WTC11 (cell line): ENCODE results near the gene TCF7L2. TPM values are rescaled to one million over a fixed set of nuclear protein-coding genes. Genes with fewer than 3 reads are reported as not detected.

Experiments used
- ATAC-seq: fragments of 200-7000 bp; cut with Tn5 transposase; 2 replicates; pipeline ENCODE4 v1.10.0; 2021; ENCODE audit warnings: mild to moderate bottlenecking, moderate library complexity
- CTCF ChIA-PET: fragments of 300-600 bp; sonication (Branson Sonifier 250); formaldehyde crosslinking; loops from one replicate; lab custom pipeline; 2021; ENCODE audit warnings: antibody characterized with exemption; lab: Charles Lee
- POLR2A ChIA-PET: fragments of 350-600 bp; sonication (Branson Sonifier 250); formaldehyde crosslinking; loops from one replicate; lab custom pipeline; 2021; ENCODE audit warnings: antibody characterized with exemption; lab: Charles Lee
- DNase-seq: peaks from one replicate; pipeline ENCODE4 v3.0.0; 2021; ENCODE audit warnings: low spot score
- H3K27ac Mint-ChIP-seq: 2 replicates; pipeline ENCODE4 v1.8.0; 2021; ENCODE audit warnings: mixed read lengths
- H3K27me3 Mint-ChIP-seq: 2 replicates; pipeline ENCODE4 v1.8.0; 2021; ENCODE audit warnings: low read depth, mild to moderate bottlenecking, moderate library complexity, mixed read lengths
- H3K36me3 Mint-ChIP-seq: 2 replicates; pipeline ENCODE4 v1.8.0; 2021; ENCODE audit warnings: mixed read lengths
- H3K4me1 Mint-ChIP-seq: 2 replicates; pipeline ENCODE4 v1.8.0; 2022; ENCODE audit warnings: mixed read lengths
- H3K4me3 Mint-ChIP-seq: 2 replicates; pipeline ENCODE4 v1.8.0; 2021; ENCODE audit warnings: mild to moderate bottlenecking, moderate library complexity, mixed read lengths
- H3K9me3 Mint-ChIP-seq: 2 replicates; pipeline ENCODE4 v1.8.0; 2021; ENCODE audit warnings: mixed read lengths
- ATF2 ChIP-seq: sonication (generic); formaldehyde crosslinking; IDR thresholded peaks from 2 replicates; pipeline ENCODE4 v1.8.1; 2022; ENCODE audit warnings: low read depth, missing genetic modification reagents, borderline replicate concordance
- ERG ChIP-seq: fragments of 250-450 bp; sonication (Bioruptor Pico); IDR thresholded peaks from 2 replicates; pipeline ENCODE4 v1.8.0; 2021; ENCODE audit warnings: mild to moderate bottlenecking
- IRF2 ChIP-seq: sonication (generic); formaldehyde crosslinking; IDR thresholded peaks from 2 replicates; pipeline ENCODE4 v1.8.0; 2022; ENCODE audit warnings: low read depth, missing genetic modification reagents, borderline replicate concordance
- NFYB ChIP-seq: sonication (generic); formaldehyde crosslinking; conservative IDR thresholded peaks from 2 replicates; pipeline ENCODE4 v1.8.0; 2022; ENCODE audit warnings: low read depth, missing genetic modification reagents
- OVOL2 ChIP-seq: fragments of 250-450 bp; sonication (Bioruptor Pico); IDR thresholded peaks from 2 replicates; pipeline ENCODE4 v1.9.0; 2021; ENCODE audit warnings: mild to moderate bottlenecking, borderline replicate concordance
- PRRX2 ChIP-seq: fragments of 250-450 bp; sonication (Bioruptor Pico); IDR thresholded peaks from 2 replicates; pipeline ENCODE4 v1.8.0; 2021; ENCODE audit warnings: mild to moderate bottlenecking
- RELA ChIP-seq: sonication (generic); formaldehyde crosslinking; IDR thresholded peaks from 2 replicates; pipeline ENCODE4 v1.8.1; 2022; ENCODE audit warnings: missing genetic modification reagents, mild to moderate bottlenecking, borderline replicate concordance
- SMAD3 ChIP-seq: sonication (generic); formaldehyde crosslinking; IDR thresholded peaks from 2 replicates; pipeline ENCODE4 v1.8.0; 2022; ENCODE audit warnings: missing genetic modification reagents, mild to moderate bottlenecking, borderline replicate concordance
- ZNF263 ChIP-seq: sonication (generic); formaldehyde crosslinking; IDR thresholded peaks from 2 replicates; pipeline ENCODE4 v1.8.1; 2022; ENCODE audit warnings: low read depth, mild to moderate bottlenecking, moderate library complexity, missing genetic modification reagents
- ZNF317 ChIP-seq: sonication (generic); formaldehyde crosslinking; IDR thresholded peaks from 2 replicates; pipeline ENCODE4 v1.8.1; 2023; ENCODE audit warnings: low read depth, mild to moderate bottlenecking, moderate library complexity, missing genetic modification reagents, borderline replicate concordance
- ZNF416 ChIP-seq: fragments of 250-450 bp; sonication (Bioruptor Pico); IDR thresholded peaks from 2 replicates; pipeline ENCODE4 v1.9.0; 2021; ENCODE audit warnings: mild to moderate bottlenecking, inconsistent platforms
- ZNF512 ChIP-seq: sonication (generic); formaldehyde crosslinking; IDR thresholded peaks from 2 replicates; pipeline ENCODE4 v1.8.1; 2022; ENCODE audit warnings: missing genetic modification reagents, borderline replicate concordance
- total RNA-seq: library from RNA; stranded (reverse); gene quantifications from 3 replicates; pipeline ENCODE4 v1.2.3, GENCODE V29; 2021
- TF ChIP-seq, protein P1 (sequence below): fragments of 250-450 bp; sonication (Bioruptor Pico); IDR thresholded peaks from 2 replicates; pipeline ENCODE4 v1.9.0; 2021; ENCODE audit warnings: mild to moderate bottlenecking
- TF ChIP-seq, protein P2 (sequence below): sonication (generic); formaldehyde crosslinking; IDR thresholded peaks from 2 replicates; pipeline ENCODE4 v1.8.1; 2022; ENCODE audit warnings: mild to moderate bottlenecking, moderate library complexity, missing genetic modification reagents
- TF ChIP-seq, protein P3 (sequence below): fragments of 250-450 bp; sonication (Bioruptor Pico); conservative IDR thresholded peaks from 2 replicates; pipeline ENCODE4 v1.9.0; 2021; ENCODE audit warnings: mild to moderate bottlenecking
- TF ChIP-seq, protein P4 (sequence below): sonication (generic); formaldehyde crosslinking; IDR thresholded peaks from 2 replicates; pipeline ENCODE4 v1.8.0; 2022; ENCODE audit warnings: mild to moderate bottlenecking, missing genetic modification reagents
- TF ChIP-seq, protein P5 (sequence below): fragments of 250-450 bp; sonication (Bioruptor Pico); IDR thresholded peaks from 2 replicates; pipeline ENCODE4 v1.9.0; 2021; ENCODE audit warnings: moderate library complexity, mild to moderate bottlenecking, inconsistent platforms, borderline replicate concordance

The TCF7L2 gene
- total RNA-seq, 1 experiment from 2014 or later = 44.5 TPM

DNA sequence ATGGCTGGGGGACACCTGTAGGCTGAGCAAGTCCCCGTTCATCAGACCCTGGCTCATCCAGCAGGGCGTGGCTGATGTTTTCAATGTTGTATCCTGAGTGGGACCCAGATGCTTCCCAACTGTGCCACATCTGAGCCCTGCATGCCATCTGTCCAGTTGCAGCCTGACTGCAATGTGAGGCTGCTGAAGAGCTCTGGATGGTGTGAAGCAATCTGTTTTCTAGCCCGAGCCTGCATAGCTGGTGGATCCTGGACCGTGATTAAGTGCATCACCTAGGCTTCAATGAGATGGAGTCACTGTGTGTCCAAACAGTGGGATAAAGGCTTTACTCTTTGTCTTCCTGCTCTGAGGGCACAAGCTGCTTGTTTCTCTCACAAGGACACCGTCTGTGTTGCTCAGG, 99.8 kb downstream of the TCF7L2 start:
- CTCF ChIA-PET = no interaction called here
- peak overlapping the region; percentile 89 for H3K27ac Mint-ChIP-seq
- no peak overlapping the region for H3K4me3 Mint-ChIP-seq

GRCh38 chr10:113052076-113052830, 102.2 kb downstream of the TCF7L2 start:
- POLR2A ChIA-PET = no interaction called here
- DNase-seq = no peak
- Mint-ChIP-seq H3K36me3 (peaks cover 5% of the 10 kb centered on the region; the same call in 1 of the 2 replicates), H3K4me3 (no peak overlapping the region), H3K27me3 (no peaks in the 10 kb centered on the region), H3K4me1 (peaks cover 92% of the 10 kb centered on the region), H3K27ac (peak overlapping the region; percentile 80), H3K9me3 (no peaks in the 10 kb centered on the region)
- ATAC-seq = no peak
- CTCF ChIA-PET = interaction anchor here (0.7 to 1.1 kb wide), 4 partner anchors 11 to 1364 kb away, joined by 3 to 5 read pairs (median 4); no protein-coding TSS in a partner anchor
- TF ChIP-seq PRRX2 (CRISPR knock-in tag) (no peak), RELA (no peak), NFYB (CRISPR knock-in tag) (no peak), SMAD3 (CRISPR knock-in tag) (no peak), ATF2 (CRISPR knock-in tag) (no peak), ERG (CRISPR knock-in tag) (no peak)
- TF ChIP-seq, protein P1, sequence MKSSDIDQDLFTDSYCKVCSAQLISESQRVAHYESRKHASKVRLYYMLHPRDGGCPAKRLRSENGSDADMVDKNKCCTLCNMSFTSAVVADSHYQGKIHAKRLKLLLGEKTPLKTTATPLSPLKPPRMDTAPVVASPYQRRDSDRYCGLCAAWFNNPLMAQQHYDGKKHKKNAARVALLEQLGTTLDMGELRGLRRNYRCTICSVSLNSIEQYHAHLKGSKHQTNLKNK (CRISPR knock-in tag) = no peak
- TF ChIP-seq, protein P2, sequence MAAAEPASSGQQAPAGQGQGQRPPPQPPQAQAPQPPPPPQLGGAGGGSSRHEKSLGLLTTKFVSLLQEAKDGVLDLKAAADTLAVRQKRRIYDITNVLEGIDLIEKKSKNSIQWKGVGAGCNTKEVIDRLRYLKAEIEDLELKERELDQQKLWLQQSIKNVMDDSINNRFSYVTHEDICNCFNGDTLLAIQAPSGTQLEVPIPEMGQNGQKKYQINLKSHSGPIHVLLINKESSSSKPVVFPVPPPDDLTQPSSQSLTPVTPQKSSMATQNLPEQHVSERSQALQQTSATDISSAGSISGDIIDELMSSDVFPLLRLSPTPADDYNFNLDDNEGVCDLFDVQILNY (CRISPR knock-in tag) = no peak
- TF ChIP-seq, protein P3, sequence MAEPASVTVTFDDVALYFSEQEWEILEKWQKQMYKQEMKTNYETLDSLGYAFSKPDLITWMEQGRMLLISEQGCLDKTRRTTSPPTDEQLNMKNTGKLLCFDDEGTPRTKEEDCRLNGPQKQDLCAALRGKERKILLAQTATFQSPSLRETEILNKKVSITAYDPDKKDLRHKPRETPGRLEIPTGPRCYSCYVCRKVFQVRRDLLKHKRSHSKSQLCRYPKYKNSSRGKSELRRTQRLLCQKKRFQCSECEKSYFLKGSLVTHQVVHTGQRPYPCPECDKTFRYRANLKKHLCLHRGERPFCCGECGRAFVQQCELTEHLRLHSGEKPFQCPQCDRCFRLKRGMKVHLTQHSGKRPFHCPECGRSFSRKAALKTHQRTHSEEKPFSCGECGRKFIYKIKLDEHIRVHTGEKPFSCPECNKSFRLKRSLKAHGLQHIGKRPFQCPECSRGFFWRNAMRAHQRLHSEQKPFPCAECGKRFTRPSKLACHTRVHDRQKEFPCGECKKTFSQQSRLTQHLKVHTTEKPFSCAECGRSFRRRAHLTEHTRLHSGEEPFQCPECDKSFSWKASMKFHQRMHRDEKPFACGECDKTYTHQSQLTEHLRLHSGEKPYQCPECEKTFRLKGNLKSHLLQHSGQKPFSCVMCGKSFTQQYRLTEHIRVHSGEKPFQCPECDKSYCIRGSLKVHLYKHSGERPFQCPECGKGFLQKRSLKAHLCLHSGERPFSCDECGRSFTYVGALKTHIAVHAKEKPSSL (CRISPR knock-in tag) = no peak
- TF ChIP-seq, protein P4, sequence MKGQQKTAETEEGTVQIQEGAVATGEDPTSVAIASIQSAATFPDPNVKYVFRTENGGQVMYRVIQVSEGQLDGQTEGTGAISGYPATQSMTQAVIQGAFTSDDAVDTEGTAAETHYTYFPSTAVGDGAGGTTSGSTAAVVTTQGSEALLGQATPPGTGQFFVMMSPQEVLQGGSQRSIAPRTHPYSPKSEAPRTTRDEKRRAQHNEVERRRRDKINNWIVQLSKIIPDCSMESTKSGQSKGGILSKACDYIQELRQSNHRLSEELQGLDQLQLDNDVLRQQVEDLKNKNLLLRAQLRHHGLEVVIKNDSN = no peak

More for the DNA sequence above, 99.8 kb downstream of the TCF7L2 start:
- Mint-ChIP-seq H3K9me3 (no peaks in the 10 kb centered on the region), H3K36me3 (peaks cover 2% of the 10 kb centered on the region; the same call in 1 of the 2 replicates), H3K4me1 (peaks cover 93% of the 10 kb centered on the region), H3K27me3 (no peaks in the 10 kb centered on the region)
- no peak for DNase-seq
- no peak for ATAC-seq
- POLR2A ChIA-PET = no interaction called here
- TF ChIP-seq ZNF263 (no peak), ZNF416 (CRISPR knock-in tag) (no peak)

GRCh38 chr10:113053091-113053490, 103.0 kb downstream of the TCF7L2 start:
- Mint-ChIP-seq H3K36me3 (peaks cover 5% of the 10 kb centered on the region; the same call in 1 of the 2 replicates), H3K4me3 (peak overlapping the region; percentile 46), H3K27me3 (no peaks in the 10 kb centered on the region), H3K9me3 (no peaks in the 10 kb centered on the region), H3K4me1 (peaks cover 85% of the 10 kb centered on the region), H3K27ac (peak overlapping the region; percentile 99)
- ATAC-seq = peak; percentile 60
- ChIA-PET POLR2A (no interaction called here), CTCF (interaction anchor here (0.9 to 1.1 kb wide), 3 partner anchors 12 to 33 kb away, joined by 3 to 6 read pairs (median 4); no protein-coding TSS in a partner anchor)
- DNase-seq = peak; percentile 31
- no peak for TF ChIP-seq ZNF512 (CRISPR knock-in tag)
- TF ChIP-seq, protein P5, sequence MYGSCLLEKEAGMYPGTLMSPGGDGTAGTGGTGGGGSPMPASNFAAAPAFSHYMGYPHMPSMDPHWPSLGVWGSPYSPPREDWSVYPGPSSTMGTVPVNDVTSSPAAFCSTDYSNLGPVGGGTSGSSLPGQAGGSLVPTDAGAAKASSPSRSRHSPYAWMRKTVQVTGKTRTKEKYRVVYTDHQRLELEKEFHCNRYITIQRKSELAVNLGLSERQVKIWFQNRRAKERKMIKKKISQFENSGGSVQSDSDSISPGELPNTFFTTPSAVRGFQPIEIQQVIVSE (CRISPR knock-in tag) = no peak
- TF ChIP-seq ZNF317 (CRISPR knock-in tag) = no peak
- no peak for TF ChIP-seq IRF2 (CRISPR knock-in tag)
- TF ChIP-seq PRRX2 (CRISPR knock-in tag) = no peak
- no peak for TF ChIP-seq OVOL2 (CRISPR knock-in tag)
